GM12892 (cell line): ENCODE results near the gene GPR39.

ENCODE experiments used
- POLR2AphosphoS5 ChIP-seq: IDR thresholded peaks from 2 replicates; pipeline ENCODE4 v1.6.1; 2011; ENCODE audit warnings: low read depth, low read length, control low read depth
- TAF1 ChIP-seq: IDR thresholded peaks from 2 replicates; pipeline ENCODE4 v1.6.1; 2011; ENCODE audit warnings: low read depth, mild to moderate bottlenecking, control low read depth, low read length, borderline replicate concordance

DNA sequence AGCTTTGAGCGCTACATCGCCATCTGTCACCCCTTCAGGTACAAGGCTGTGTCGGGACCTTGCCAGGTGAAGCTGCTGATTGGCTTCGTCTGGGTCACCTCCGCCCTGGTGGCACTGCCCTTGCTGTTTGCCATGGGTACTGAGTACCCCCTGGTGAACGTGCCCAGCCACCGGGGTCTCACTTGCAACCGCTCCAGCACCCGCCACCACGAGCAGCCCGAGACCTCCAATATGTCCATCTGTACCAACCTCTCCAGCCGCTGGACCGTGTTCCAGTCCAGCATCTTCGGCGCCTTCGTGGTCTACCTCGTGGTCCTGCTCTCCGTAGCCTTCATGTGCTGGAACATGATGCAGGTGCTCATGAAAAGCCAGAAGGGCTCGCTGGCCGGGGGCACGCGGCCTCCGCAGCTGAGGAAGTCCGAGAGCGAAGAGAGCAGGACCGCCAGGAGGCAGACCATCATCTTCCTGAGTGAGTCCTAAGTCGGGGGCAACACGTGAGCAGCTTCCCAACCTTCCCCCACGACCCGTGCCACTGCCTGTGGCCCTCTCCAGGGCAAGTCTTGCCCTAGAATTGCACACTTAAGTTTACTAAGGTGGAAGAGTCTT is 928 bp downstream of the GPR39 start:
- no peak for TF ChIP-seq POLR2AphosphoS5
- no peak for TF ChIP-seq TAF1
